Activated CD4-positive, CD25-positive, alpha-beta regulatory T cell treated with anti-CD3 and anti-CD28 coated beads, Interleukin-2, amount 50 U/mL, for 72 hours (primary cell): ENCODE data around the gene PPP2R3C.
"Not testable (repeated sequence)": the region's sequence is repeated elsewhere in the genome, so short reads cannot be mapped to it uniquely, and the experiment has no call there.

ENCODE experiments used
- DNase-seq: peaks from one replicate; pipeline ENCODE4 v3.0.0; 2021

The PPP2R3C gene

DNA sequence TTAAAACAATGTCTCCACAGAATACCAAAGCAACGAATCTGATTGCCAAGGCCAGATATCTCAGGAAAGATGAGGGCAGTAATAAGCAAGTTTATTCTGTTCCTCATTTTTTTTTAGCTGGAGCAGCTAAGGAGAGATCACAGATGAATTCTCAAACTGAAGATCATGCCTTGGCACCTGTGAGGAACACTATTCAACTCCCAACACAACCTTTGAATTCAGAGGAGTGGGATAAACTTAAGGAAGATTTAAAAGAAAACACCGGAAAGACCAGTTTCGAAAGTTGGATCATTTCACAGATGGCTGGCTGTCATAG is 1.6 kb upstream of the PPP2R3C start:
- no peak for DNase-seq

DNA sequence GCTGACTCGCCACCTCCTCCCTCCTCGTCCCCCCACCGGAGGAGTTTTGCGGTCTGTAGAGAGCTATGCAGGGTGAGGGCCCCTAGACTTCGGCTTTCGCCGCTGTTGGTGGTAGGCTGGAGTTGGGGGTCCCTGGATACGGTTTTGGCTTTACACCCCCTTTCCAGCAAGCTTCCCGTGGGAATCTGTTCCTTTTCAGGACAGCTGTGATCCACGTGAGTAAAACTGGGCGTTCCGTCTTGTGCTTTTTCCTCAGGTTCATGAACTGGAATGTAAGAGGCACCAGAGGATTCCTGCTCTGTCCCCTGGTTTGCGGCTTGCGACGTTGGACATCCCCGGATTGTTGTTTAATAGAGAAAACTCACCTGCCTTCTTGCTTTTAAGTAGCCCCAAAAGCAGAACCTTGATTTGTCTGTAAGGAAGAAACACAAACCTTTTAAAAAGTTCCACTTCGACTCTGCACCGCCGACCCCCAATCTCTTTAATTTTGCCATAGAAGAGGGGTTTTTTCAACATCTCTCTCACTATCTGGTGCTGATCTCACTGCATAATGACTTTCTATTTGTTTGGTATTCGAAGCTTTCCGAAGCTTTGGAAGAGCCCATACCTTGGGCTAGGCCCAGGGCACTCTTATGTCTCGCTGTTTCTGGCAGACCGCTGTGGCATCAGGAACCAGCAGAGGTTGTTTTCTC is 1.1 kb upstream of the PPP2R3C start:
- no peak for DNase-seq

- no peak for DNase-seq
Observed at GRCh38 chr14:35121026-35121886, 534 bp downstream of the PPP2R3C start.

GRCh38 chr14:35117112-35117511 is 4.7 kb downstream of the PPP2R3C start:
- no peak for DNase-seq

DNA sequence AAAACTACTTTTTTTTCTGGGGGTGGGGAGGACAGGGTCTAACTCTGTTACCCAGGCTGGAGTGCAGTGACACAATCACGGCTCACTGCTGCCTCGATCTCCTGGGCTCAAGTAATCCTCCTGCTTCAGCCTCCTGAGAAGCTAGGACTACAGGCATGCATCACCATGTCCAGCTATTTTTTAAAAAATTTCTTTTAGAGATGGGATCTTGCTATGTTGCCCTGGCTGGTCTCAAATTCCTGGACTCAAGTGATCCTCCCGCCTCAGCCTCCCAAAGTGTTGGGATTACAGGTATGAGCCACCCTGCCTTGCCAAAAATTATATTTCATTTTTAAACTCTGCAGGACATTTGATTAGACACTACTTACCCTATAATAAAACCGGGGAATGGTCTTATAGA is 5.5 kb downstream of the PPP2R3C start:
- no peak for DNase-seq

DNA sequence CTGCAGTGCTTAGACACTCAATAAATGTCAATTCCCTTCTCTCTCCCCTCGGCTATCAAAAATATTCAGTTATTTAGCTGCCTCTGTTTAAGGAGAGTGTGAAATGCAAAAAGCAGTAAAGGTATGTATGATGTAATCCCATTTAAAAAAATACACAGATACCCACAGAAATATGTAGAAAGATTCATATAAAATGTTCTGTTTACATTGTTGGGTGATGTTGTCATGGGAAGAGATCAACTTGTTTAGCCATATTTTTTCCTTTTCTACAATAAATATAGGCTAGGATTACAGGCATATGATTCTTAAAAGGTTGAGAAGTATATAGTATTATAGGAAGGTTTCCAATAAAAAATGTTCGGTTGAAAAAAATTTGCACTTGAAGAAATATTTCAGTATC is 7.8 kb downstream of the PPP2R3C start:
- no peak for DNase-seq

- no peak for DNase-seq
Observed at GRCh38 chr14:35113308-35113950, 8.4 kb downstream of the PPP2R3C start.

GRCh38 chr14:35112641-35113040 is 9.1 kb downstream of the PPP2R3C start:
- no peak for DNase-seq

GRCh38 chr14:35107866-35108265 is 13.9 kb downstream of the PPP2R3C start:
- no peak for DNase-seq

DNA sequence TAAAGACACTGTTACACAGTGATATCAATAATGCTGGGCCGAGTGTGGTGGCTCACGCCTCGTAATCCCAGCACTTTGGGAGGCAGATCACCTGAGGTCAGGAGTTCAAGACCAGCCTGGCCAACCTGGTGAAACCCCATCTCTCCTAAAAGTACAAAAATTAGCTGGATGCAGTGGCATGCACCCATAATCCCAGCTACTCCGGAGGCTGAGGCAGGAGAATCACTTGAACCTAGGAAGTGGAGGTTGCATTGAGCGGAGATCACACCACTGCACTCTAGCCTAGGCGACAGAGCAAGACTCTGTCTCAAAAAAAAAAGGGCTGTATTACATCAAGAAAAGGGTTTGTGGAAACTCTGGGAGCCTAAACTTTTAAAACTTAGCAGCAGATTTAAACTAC is 27.1 kb downstream of the PPP2R3C start:
- not testable (repeated sequence) for DNase-seq

GRCh38 chr14:35088514-35088913 is 33.3 kb downstream of the PPP2R3C start:
- DNase-seq = no peak

DNA sequence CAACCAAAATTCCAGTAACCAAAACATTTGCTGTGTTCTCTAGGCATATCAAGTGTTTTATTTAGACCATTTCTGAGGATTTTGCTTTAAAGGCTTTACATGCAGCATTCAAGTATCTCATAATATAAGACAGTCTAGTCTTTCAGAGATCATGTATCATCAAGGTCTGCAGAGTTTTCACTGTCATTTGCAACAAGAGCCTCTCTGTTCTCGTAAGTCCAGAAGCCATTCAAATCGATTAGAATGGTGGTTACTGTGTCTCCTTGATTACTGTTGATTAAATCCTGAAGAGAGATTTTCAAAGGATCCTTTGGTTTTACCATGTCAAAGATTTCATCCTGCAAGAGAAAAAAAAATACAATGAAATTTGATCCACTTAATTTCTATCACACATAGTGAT is 36.3 kb downstream of the PPP2R3C start:
- no peak for DNase-seq

- DNase-seq = no peak
Observed at GRCh38 chr14:35083530-35084150, 38.1 kb downstream of the PPP2R3C start.

GRCh38 chr14:35079742-35080141 is 42.0 kb downstream of the PPP2R3C start:
- DNase-seq = no peak

GRCh38 chr14:35078082-35078481 is 43.7 kb downstream of the PPP2R3C start:
- DNase-seq = no peak

GRCh38 chr14:35073486-35073885 is 48.3 kb downstream of the PPP2R3C start:
- DNase-seq = no peak

DNA sequence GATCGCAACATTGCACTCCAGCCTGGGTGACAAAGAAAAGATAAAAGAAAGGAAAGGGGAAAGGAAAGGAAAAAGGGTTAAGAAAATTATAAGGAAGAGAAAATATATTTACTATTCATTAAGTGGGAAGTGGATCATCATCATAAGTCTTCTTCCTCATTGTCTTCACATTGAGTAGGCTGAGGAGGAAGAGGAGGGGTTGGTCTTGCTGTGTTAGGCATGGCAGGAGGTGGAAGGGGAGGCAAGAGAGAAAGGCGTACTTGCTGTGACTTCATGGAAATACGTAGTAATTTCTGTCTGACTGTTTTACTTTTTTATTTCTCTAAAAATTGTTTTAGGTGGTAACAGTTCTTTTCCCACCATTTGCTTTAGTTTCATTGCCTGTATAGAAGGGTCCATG is 49.6 kb downstream of the PPP2R3C start:
- DNase-seq = no peak

GRCh38 chr14:35068238-35069012 is 53.4 kb downstream of the PPP2R3C start:
- no peak for DNase-seq

- not testable (repeated sequence) for DNase-seq
Observed at GRCh38 chr14:35065731-35066130, 56.1 kb downstream of the PPP2R3C start.

- not testable (repeated sequence) for DNase-seq
Observed at GRCh38 chr14:35061113-35061791, 60.5 kb downstream of the PPP2R3C start.

DNA sequence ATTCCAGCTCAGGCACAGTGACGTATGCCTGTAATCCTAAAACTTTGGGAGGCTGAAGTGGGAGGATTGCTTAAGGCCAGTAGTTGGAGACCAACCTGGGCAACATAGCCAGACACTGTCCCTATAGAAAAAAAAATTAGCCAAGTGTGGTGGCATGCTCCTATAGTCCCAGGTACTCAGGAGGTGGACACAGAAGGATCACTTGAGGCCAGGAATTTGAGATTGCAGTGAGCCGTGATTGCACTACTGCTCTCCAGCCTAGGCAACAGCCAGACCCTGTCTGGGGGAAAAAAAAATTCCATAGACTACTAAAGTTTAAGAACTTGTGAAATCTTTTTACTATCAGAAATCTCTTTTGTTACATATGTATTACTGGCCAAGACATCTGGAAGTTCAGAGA is 69.2 kb downstream of the PPP2R3C start:
- DNase-seq = no peak

- no peak for DNase-seq
Observed at GRCh38 chr14:35051796-35052195, 70.0 kb downstream of the PPP2R3C start.
